Kidney (tissue), 14 donors: ENCODE results near the gene HOXC11. TPM values are rescaled to one million over a fixed set of nuclear protein-coding genes. Genes with fewer than 3 reads are reported as not detected.

Source experiments
- DNase-seq, 5 donors: peaks; one replicate each; pipeline ENCODE4 v3.0.0-alpha.2; 2013 to 2020
- FAIRE-seq: peaks from 2 replicates; lab custom pipeline; 2012; peaks lifted over from hg19 to GRCh38; lab: Jason Lieb, UNC
- H3K27ac ChIP-seq, 2 donors: one replicate each; pipeline ENCODE4 v1.7.0; 2013; ENCODE audit warnings: low read depth in 2 of 2, low read length in 2 of 2, inconsistent platforms in 1 of 2
- H3K27me3 ChIP-seq: one replicate; pipeline ENCODE4 v1.7.1; 2013; ENCODE audit warnings: low read length, inconsistent platforms; ENCODE audit not compliant: control insufficient read depth, insufficient read depth
- H3K36me3 ChIP-seq, 3 donors: one replicate each; pipeline versions ENCODE4 v1.7.0 to v1.7.1; 2013; ENCODE audit warnings: low read length in 3 of 3, control low read depth in 1 of 3, inconsistent platforms in 1 of 3; ENCODE audit not compliant: insufficient read depth in 3 of 3, control insufficient read depth in 2 of 3
- H3K4me1 ChIP-seq, 3 donors: one replicate each; pipeline versions ENCODE4 v1.7.0 to v1.7.1; 2013; ENCODE audit warnings: low read length in 3 of 3, inconsistent platforms in 1 of 3, low read depth in 1 of 3; ENCODE audit not compliant: control insufficient read depth in 2 of 3, insufficient read depth in 2 of 3
- H3K4me3 ChIP-seq, 3 donors: one replicate each; pipeline versions ENCODE4 v1.7.0 to v1.8.1; 2013; ENCODE audit warnings: low read length in 3 of 3, control low read depth in 1 of 3, inconsistent platforms in 1 of 3
- H3K9ac ChIP-seq, 3 donors: one replicate each; pipeline versions ENCODE4 v1.7.0 to v1.7.1; 2013; ENCODE audit warnings: low read length in 3 of 3, control low read depth in 1 of 3, inconsistent platforms in 1 of 3
- H3K9me3 ChIP-seq, 3 donors: one replicate each; pipeline versions ENCODE4 v1.7.0 to v1.7.1; 2013; ENCODE audit warnings: low read length in 3 of 3, control low read depth in 1 of 3, inconsistent platforms in 1 of 3; ENCODE audit not compliant: control insufficient read depth in 2 of 3, insufficient read depth in 1 of 3
- CTCF ChIP-seq: IDR thresholded peaks from 3 replicates; pipeline ENCODE4 v1.5.1; 2012; ENCODE audit warnings: mild to moderate bottlenecking, moderate library complexity, borderline replicate concordance; ENCODE audit not compliant: insufficient read depth; ENCODE audit errors: extremely low read depth
- intact Hi-C: fragments of 100-400 bp; cut with DNase I; formaldehyde crosslinking; loops from one replicate; pipeline ENCODE4 v1.11.1; 2022
- polyA plus RNA-seq: library from polyadenylated mRNA; stranded (reverse); fragments of 350-450 nt; fragmentation: Illumina TruSeq; extraction: RNeasy Lipid Tissue Mini Kit (QIAGEN cat#74804); gene quantifications from one replicate; pipeline ENCODE4 v1.2.3, GENCODE V29; 2014; ENCODE audit warnings: low read depth, low replicate concordance; ENCODE audit not compliant: insufficient read depth
- total RNA-seq: library from RNA; stranded (reverse); fragmentation: NEBNext Ultra II Directional; extraction: Animal tissue kit (Norgen Biotek cat#: 25700); gene quantifications from one replicate; pipeline ENCODE4 v1.2.1, GENCODE V29; 2021
- donor health status: control.
- donor health status: control.
- donor health status: control.
- donor health status: control.
- donor health status: control.
- donor health status: DM: yes; HTN: yes; CAD: no.
- donor health status: Normal renal cell carcinoma (clear cell type).

HOXC11 gene
- total and polyA plus RNA-seq, 2 donors from 2014 or later = 0.75 to 1.4 TPM

- H3K27ac ChIP-seq = peak overlapping the region; percentile 93 to 95
- DNase-seq (peak in 1 of 5 donors; percentile 73), FAIRE-seq (no peak)
- H3K36me3 ChIP-seq = no peaks in the 10 kb centered on the region
- H3K9ac ChIP-seq = peak overlapping the region in 2 of 3 donors; percentile 57 to 62
- peaks cover 5% of the 10 kb centered on the region for H3K27me3 ChIP-seq
- TF ChIP-seq CTCF = no peak
- peaks cover 0 to 34% (median 17%) of the 10 kb centered on the region in 3 donors for H3K4me1 ChIP-seq
- peak overlapping the region; percentile 49 to 86 (median 64) for H3K4me3 ChIP-seq
- intact Hi-C loops = no loop called here
- H3K9me3 ChIP-seq = no peaks in the 10 kb centered on the region
Observed at GRCh38 chr12:53988541-53989226, 15.8 kb downstream of the HOXC11 start.

GRCh38 chr12:53989227-53990113 lies 16.5 kb downstream of the HOXC11 start:
- H3K4me3 ChIP-seq = peak overlapping the region; percentile 49 to 86 (median 64)
- H3K9ac ChIP-seq = peak overlapping the region; percentile 19 to 62 (median 57)
- peaks cover 5% of the 10 kb centered on the region for H3K27me3 ChIP-seq
- DNase-seq = peak; percentile 81 to 91 (median 86)
- H3K4me1 ChIP-seq = peaks cover 0 to 34% (median 20%) of the 10 kb centered on the region in 3 donors
- no peaks in the 10 kb centered on the region for H3K36me3 ChIP-seq
- H3K9me3 ChIP-seq = no peaks in the 10 kb centered on the region
- TF ChIP-seq CTCF = peak; percentile 35
- peak overlapping the region; percentile 83 to 95 for H3K27ac ChIP-seq
- FAIRE-seq = no peak
- intact Hi-C loops = no loop called here

- Histone ChIP-seq H3K36me3 (no peaks in the 10 kb centered on the region), H3K4me1 (peaks cover 0 to 35% (median 20%) of the 10 kb centered on the region in 3 donors), H3K27ac (peak overlapping the region; percentile 72 to 83), H3K9ac (peak overlapping the region; percentile 45 to 75 (median 62)), H3K4me3 (peak overlapping the region; percentile 39 to 86 (median 63)), H3K9me3 (no peaks in the 10 kb centered on the region), H3K27me3 (peaks cover 5% of the 10 kb centered on the region)
- DNase-seq (peak in 3 of 5 donors; percentile 63 to 80 (median 65)), FAIRE-seq (no peak)
- no peak for TF ChIP-seq CTCF
- intact Hi-C loops = no loop called here
Observed at GRCh38 chr12:53990311-53991076, 17.6 kb downstream of the HOXC11 start.
